ENCODE results near the gene KCNMA1.

KCNMA1 gene

DNA sequence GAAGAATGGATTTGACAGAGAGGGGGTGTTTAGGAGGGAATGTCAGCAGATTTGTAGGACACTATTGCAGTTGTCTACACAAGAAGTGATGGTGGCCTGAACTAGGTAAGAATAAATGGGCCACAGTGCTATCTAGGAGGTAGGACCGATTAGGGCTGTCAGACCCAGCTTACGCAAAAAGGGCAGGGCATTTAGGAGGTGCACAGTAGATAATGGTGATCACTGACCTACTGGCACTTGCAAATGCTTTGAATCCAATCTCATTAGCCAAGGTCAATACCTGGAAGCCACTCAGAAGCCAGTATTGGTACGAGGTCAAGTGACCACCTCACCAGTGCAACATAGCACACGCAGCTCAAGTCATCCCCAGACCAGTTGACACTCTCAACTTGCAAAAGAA, 330.9 kb downstream of the KCNMA1 start:
- peaks cover 0 to 4% of the 10 kb centered on the region in 2 donors for H3K4me1 ChIP-seq (ENCODE audit: control insufficient read depth in 2 of 2, insufficient read depth in 1 of 2, low read depth in 1 of 2, low read length in 2 of 2)
- no peak overlapping the region for H3K14ac ChIP-seq (ENCODE audit: low read length)
- no peak overlapping the region for H3K9ac ChIP-seq (ENCODE audit: low read depth, low read length, poor library complexity)
- no peak overlapping the region for H3K18ac ChIP-seq (ENCODE audit: low read length)
- no peak overlapping the region for H2BK15ac ChIP-seq (ENCODE audit: low read length)
- no peak overlapping the region for H2BK120ac ChIP-seq (ENCODE audit: low read depth, low read length)
- no peaks in the 10 kb centered on the region for H3K27me3 ChIP-seq (ENCODE audit: control insufficient read depth in 3 of 3, insufficient read depth in 3 of 3, low read depth in 1 of 3, low read length in 3 of 3)
- no peak overlapping the region for H3K4ac ChIP-seq (ENCODE audit: low read length)
- H3K4me3 ChIP-seq (ENCODE audit: low read length in 2 of 2): no peak overlapping the region
- no peak overlapping the region for H2AFZ ChIP-seq (ENCODE audit: low read length)
- H2AK5ac ChIP-seq (ENCODE audit: low read depth, low read length): no peak overlapping the region
- H2BK5ac ChIP-seq (ENCODE audit: low read length): no peak overlapping the region
- no peak overlapping the region for H3K4me2 ChIP-seq (ENCODE audit: insufficient read depth, low read length, poor library complexity, severe bottlenecking)
- H3K9me3 ChIP-seq (replicated peaks in 1 of 2; ENCODE audit: control insufficient read depth in 2 of 2, insufficient read depth in 1 of 2, low read depth in 1 of 2, low read length in 2 of 2): no peaks in the 10 kb centered on the region
- no peak overlapping the region for H3K27ac ChIP-seq (replicated peaks; ENCODE audit: low read length)
- DNase-seq (ENCODE audit: low spot score): no peak
- no peak overlapping the region for H4K8ac ChIP-seq (ENCODE audit: low read depth, low read length)
- H2BK12ac ChIP-seq (ENCODE audit: low read length): no peak overlapping the region
- H4K91ac ChIP-seq (ENCODE audit: low read depth, low read length, poor library complexity): no peak overlapping the region
- no CpG with 5 or more reads among the region's 4 CpGs for WGBS, 2 donors (ENCODE audit: extremely low coverage in 2 of 2, insufficient read length in 2 of 2, insufficient replicate concordance in 1 of 2)
- H3K23ac ChIP-seq (ENCODE audit: low read depth, low read length, poor library complexity): no peak overlapping the region
- no peaks in the 10 kb centered on the region for H3K79me1 ChIP-seq (ENCODE audit: low read depth, low read length)
- no peaks in the 10 kb centered on the region for H3K36me3 ChIP-seq (replicated peaks in 1 of 2; ENCODE audit: control insufficient read depth in 2 of 2, insufficient read depth in 2 of 2, low read length in 2 of 2)

DNA sequence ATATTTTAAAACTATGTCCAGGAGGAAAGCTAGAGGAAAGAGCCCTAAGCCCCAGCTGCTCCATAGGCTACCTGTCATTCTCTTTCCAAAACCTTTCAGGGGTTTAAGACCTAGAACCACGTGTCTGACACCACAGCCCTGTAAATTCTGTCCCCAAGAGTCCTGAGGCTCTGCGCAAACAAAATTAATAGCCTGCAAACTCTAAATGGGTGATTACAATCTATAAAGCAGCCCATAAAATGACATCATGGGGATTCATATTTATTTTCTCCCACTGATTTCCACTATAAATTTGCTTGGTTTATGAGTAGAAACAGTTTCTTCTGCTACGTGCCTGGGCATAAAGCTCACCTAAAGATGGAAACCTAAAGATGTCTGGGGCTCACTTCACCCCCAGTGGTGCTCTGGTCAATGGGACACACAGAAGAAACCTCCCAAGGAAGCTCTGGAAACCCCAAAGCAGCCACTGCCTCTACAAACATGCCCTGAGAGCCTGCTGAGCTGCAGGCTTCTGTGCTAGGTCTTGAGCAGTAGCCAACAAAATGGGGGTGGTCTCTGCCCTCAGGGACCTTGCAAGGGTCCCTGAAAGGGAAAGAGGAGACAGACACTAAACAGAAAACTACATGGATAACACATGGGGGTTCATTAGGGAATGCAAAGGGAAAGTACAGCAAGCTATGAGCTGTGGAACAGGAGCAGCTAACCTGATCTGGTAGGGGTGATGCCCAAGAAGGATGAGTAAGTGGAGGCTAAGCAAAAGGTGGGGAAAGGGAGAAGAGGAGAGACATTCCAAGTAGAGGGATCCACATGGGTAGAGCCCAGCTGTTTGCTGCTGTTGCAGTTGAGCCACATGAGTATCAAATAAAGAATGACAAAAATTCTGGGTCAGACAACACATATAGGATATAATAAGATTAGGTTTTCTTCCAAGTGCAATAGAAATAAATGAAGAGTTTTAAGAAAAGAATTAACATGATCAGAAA, 331.7 kb downstream of the KCNMA1 start:
- Histone ChIP-seq H2BK12ac (ENCODE audit: low read length) (no peak overlapping the region), H3K4me1 (ENCODE audit: control insufficient read depth in 2 of 2, insufficient read depth in 1 of 2, low read depth in 1 of 2, low read length in 2 of 2) (peaks cover 0 to 2% of the 10 kb centered on the region in 2 donors), H3K27me3 (ENCODE audit: control insufficient read depth in 3 of 3, insufficient read depth in 3 of 3, low read depth in 1 of 3, low read length in 3 of 3) (no peaks in the 10 kb centered on the region), H2AFZ (ENCODE audit: low read length) (no peak overlapping the region), H3K9me3 (replicated peaks in 1 of 2; ENCODE audit: control insufficient read depth in 2 of 2, insufficient read depth in 1 of 2, low read depth in 1 of 2, low read length in 2 of 2) (no peaks in the 10 kb centered on the region), H3K23ac (ENCODE audit: low read depth, low read length, poor library complexity) (no peak overlapping the region), H3K27ac (replicated peaks; ENCODE audit: low read length) (no peak overlapping the region), H2AK5ac (ENCODE audit: low read depth, low read length) (no peak overlapping the region), H4K8ac (ENCODE audit: low read depth, low read length) (no peak overlapping the region), H2BK5ac (ENCODE audit: low read length) (no peak overlapping the region), H4K91ac (ENCODE audit: low read depth, low read length, poor library complexity) (no peak overlapping the region), H3K36me3 (replicated peaks in 1 of 2; ENCODE audit: control insufficient read depth in 2 of 2, insufficient read depth in 2 of 2, low read length in 2 of 2) (no peaks in the 10 kb centered on the region), H3K4me2 (ENCODE audit: insufficient read depth, low read length, poor library complexity, severe bottlenecking) (no peak overlapping the region), H3K4ac (ENCODE audit: low read length) (no peak overlapping the region), H3K79me1 (ENCODE audit: low read depth, low read length) (no peaks in the 10 kb centered on the region), H3K9ac (ENCODE audit: low read depth, low read length, poor library complexity) (no peak overlapping the region), H3K18ac (ENCODE audit: low read length) (no peak overlapping the region), H3K14ac (ENCODE audit: low read length) (no peak overlapping the region), H2BK15ac (ENCODE audit: low read length) (no peak overlapping the region), H2BK120ac (ENCODE audit: low read depth, low read length) (no peak overlapping the region), H3K4me3 (ENCODE audit: low read length in 2 of 2) (no peak overlapping the region)
- no peak for DNase-seq (ENCODE audit: low spot score)
- no CpG with 5 or more reads among the region's 3 CpGs for WGBS, 2 donors (ENCODE audit: extremely low coverage in 2 of 2, insufficient read length in 2 of 2, insufficient replicate concordance in 1 of 2)

DNA sequence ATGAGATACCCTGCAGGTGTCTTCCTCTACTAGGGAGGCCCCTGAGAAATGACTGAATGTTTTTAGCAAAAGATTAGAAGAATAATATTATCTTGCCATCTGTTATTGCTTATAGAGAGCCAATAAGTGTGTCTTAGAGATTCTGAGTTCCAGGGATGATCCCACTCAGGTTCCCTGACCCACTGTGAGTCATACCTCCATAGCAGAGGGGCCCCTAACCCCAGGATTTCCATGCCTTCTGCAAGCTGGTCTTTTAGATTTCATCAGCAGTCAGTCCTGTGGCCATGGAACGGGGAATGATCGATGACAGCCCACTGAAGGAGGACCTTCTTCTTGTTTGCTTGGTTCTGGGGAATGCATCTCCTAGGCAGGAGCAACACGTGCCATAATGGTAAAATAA, 333.4 kb downstream of the KCNMA1 start:
- Histone ChIP-seq H4K8ac (ENCODE audit: low read depth, low read length) (no peak overlapping the region), H3K14ac (ENCODE audit: low read length) (no peak overlapping the region), H3K4ac (ENCODE audit: low read length) (no peak overlapping the region), H3K18ac (ENCODE audit: low read length) (no peak overlapping the region), H3K4me1 (ENCODE audit: control insufficient read depth in 2 of 2, insufficient read depth in 1 of 2, low read depth in 1 of 2, low read length in 2 of 2) (no peaks in the 10 kb centered on the region), H2BK15ac (ENCODE audit: low read length) (no peak overlapping the region), H3K27me3 (ENCODE audit: control insufficient read depth in 3 of 3, insufficient read depth in 3 of 3, low read depth in 1 of 3, low read length in 3 of 3) (no peaks in the 10 kb centered on the region), H3K27ac (replicated peaks; ENCODE audit: low read length) (no peak overlapping the region), H3K9me3 (replicated peaks in 1 of 2; ENCODE audit: control insufficient read depth in 2 of 2, insufficient read depth in 1 of 2, low read depth in 1 of 2, low read length in 2 of 2) (no peaks in the 10 kb centered on the region), H3K36me3 (replicated peaks in 1 of 2; ENCODE audit: control insufficient read depth in 2 of 2, insufficient read depth in 2 of 2, low read length in 2 of 2) (no peaks in the 10 kb centered on the region), H3K79me1 (ENCODE audit: low read depth, low read length) (no peaks in the 10 kb centered on the region), H2BK12ac (ENCODE audit: low read length) (no peak overlapping the region), H4K91ac (ENCODE audit: low read depth, low read length, poor library complexity) (no peak overlapping the region), H2BK5ac (ENCODE audit: low read length) (no peak overlapping the region), H3K4me3 (ENCODE audit: low read length in 2 of 2) (no peak overlapping the region), H2AFZ (ENCODE audit: low read length) (no peak overlapping the region), H3K4me2 (ENCODE audit: insufficient read depth, low read length, poor library complexity, severe bottlenecking) (no peak overlapping the region), H3K23ac (ENCODE audit: low read depth, low read length, poor library complexity) (no peak overlapping the region), H3K9ac (ENCODE audit: low read depth, low read length, poor library complexity) (no peak overlapping the region), H2BK120ac (ENCODE audit: low read depth, low read length) (no peak overlapping the region), H2AK5ac (ENCODE audit: low read depth, low read length) (no peak overlapping the region)
- DNase-seq (ENCODE audit: low spot score): no peak
- WGBS, 2 donors (ENCODE audit: extremely low coverage in 2 of 2, insufficient read length in 2 of 2, insufficient replicate concordance in 1 of 2): no CpG with 5 or more reads among the region's 3 CpGs

DNA sequence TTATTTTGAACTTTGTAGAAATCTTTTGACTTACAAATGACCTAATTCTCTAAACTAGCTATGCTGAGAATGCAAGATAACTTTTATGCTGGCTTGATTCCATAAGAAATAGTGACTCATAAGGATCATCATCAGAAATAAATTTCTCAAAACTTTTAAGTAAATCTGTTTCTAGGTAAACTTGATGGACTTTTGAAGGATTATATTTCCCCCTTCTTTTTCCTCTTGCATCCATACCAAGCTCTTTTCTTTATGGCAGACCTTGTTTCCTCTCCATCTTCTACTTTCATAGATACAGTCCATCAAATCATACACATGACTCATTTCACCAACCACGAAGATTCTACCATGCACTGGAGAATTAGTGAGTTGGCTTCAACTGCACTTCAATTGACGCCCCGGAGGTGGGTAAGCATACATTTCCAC, 336.3 kb downstream of the KCNMA1 start:
- no peak overlapping the region for H3K14ac ChIP-seq (ENCODE audit: low read length)
- no peaks in the 10 kb centered on the region for H3K36me3 ChIP-seq (replicated peaks in 1 of 2; ENCODE audit: control insufficient read depth in 2 of 2, insufficient read depth in 2 of 2, low read length in 2 of 2)
- H3K9ac ChIP-seq (ENCODE audit: low read depth, low read length, poor library complexity): no peak overlapping the region
- H3K18ac ChIP-seq (ENCODE audit: low read length): no peak overlapping the region
- no CpG with 5 or more reads among the region's 3 CpGs for WGBS, 2 donors (ENCODE audit: extremely low coverage in 2 of 2, insufficient read length in 2 of 2, insufficient replicate concordance in 1 of 2)
- no peak overlapping the region for H2AK5ac ChIP-seq (ENCODE audit: low read depth, low read length)
- no peak overlapping the region for H3K27ac ChIP-seq (replicated peaks; ENCODE audit: low read length)
- no peak overlapping the region for H3K4me2 ChIP-seq (ENCODE audit: insufficient read depth, low read length, poor library complexity, severe bottlenecking)
- no peak overlapping the region for H3K4me3 ChIP-seq (ENCODE audit: low read length in 2 of 2)
- H3K9me3 ChIP-seq (replicated peaks in 1 of 2; ENCODE audit: control insufficient read depth in 2 of 2, insufficient read depth in 1 of 2, low read depth in 1 of 2, low read length in 2 of 2): no peaks in the 10 kb centered on the region
- H2AFZ ChIP-seq (ENCODE audit: low read length): no peak overlapping the region
- no peaks in the 10 kb centered on the region for H3K79me1 ChIP-seq (ENCODE audit: low read depth, low read length)
- no peak for DNase-seq (ENCODE audit: low spot score)
- no peak overlapping the region for H2BK5ac ChIP-seq (ENCODE audit: low read length)
- H4K8ac ChIP-seq (ENCODE audit: low read depth, low read length): no peak overlapping the region
- no peak overlapping the region for H2BK12ac ChIP-seq (ENCODE audit: low read length)
- no peak overlapping the region for H4K91ac ChIP-seq (ENCODE audit: low read depth, low read length, poor library complexity)
- no peaks in the 10 kb centered on the region for H3K4me1 ChIP-seq (ENCODE audit: control insufficient read depth in 2 of 2, insufficient read depth in 1 of 2, low read depth in 1 of 2, low read length in 2 of 2)
- H3K23ac ChIP-seq (ENCODE audit: low read depth, low read length, poor library complexity): no peak overlapping the region
- no peak overlapping the region for H3K4ac ChIP-seq (ENCODE audit: low read length)
- no peak overlapping the region for H2BK15ac ChIP-seq (ENCODE audit: low read length)
- no peaks in the 10 kb centered on the region for H3K27me3 ChIP-seq (ENCODE audit: control insufficient read depth in 3 of 3, insufficient read depth in 3 of 3, low read depth in 1 of 3, low read length in 3 of 3)
- H2BK120ac ChIP-seq (ENCODE audit: low read depth, low read length): no peak overlapping the region

Measured in neuronal stem cell (in vitro differentiated cells).